Stimulated activated naive B cell treated with anti-CD40 and anti-IgM and Interleukin-4, amounts not matched to agents 10 μg/mL and 1 μg/mL and 100 μg/mL, for 72 hours (primary cell): Measurements from ENCODE around the gene ZNF423.

Experiments
- ATAC-seq, 2 donors: fragments of 150-1000 bp; cut with Tn5 transposase; replicated peaks; 2 replicates each; pipeline ENCODE4 v1.10.0; 2021; ENCODE audit warnings: moderate library complexity in 1 of 2
- DNase-seq: peaks from one replicate; pipeline ENCODE4 v3.0.0; 2021
- H3K27ac Mint-ChIP-seq: one replicate; pipeline ENCODE4 v1.8.0; 2022; ENCODE audit warnings: mild to moderate bottlenecking, mixed read lengths
- H3K27me3 Mint-ChIP-seq, 2 donors: one replicate each; pipeline ENCODE4 v1.8.0; 2022; ENCODE audit warnings: mixed read lengths in 2 of 2
- H3K36me3 Mint-ChIP-seq, 2 donors: one replicate each; pipeline ENCODE4 v1.8.0; 2022; ENCODE audit warnings: mixed read lengths in 2 of 2, mild to moderate bottlenecking in 1 of 2
- H3K4me1 Mint-ChIP-seq, 2 donors: one replicate each; pipeline ENCODE4 v1.8.0; 2022; ENCODE audit warnings: mixed read lengths in 2 of 2, mild to moderate bottlenecking in 1 of 2
- H3K4me3 Mint-ChIP-seq, 2 donors: one replicate each; pipeline ENCODE4 v1.8.0; 2022; ENCODE audit warnings: mild to moderate bottlenecking in 2 of 2, mixed read lengths in 2 of 2, moderate library complexity in 1 of 2
- H3K9me3 Mint-ChIP-seq, 2 donors: one replicate each; pipeline ENCODE4 v1.8.0; 2022; ENCODE audit warnings: mixed read lengths in 2 of 2, mild to moderate bottlenecking in 1 of 2

The ZNF423 gene

DNA sequence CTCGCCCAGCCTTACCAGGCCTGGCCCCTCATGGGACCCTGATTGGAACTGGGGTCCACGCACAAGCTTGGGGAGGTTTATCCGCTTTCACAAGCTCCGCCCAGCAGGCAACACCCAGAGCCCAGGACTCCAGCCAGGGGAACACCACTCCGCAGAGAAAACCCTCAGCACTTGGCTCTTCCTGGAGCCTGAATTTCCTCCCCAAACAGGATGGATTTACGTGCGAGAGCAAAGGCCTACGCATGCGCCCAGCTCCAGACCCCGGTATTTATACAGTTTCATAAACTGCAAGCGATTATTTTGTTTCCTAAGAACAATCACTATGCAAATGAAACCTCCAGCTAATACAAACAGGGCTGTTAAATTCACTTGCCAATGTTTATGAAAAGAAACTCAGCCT, 22.8 kb downstream of the ZNF423 start:
- Mint-ChIP-seq H3K27me3 (peaks cover 16 to 21% of the 10 kb centered on the region in 2 donors), H3K4me1 (peaks cover 21 to 36% of the 10 kb centered on the region in 2 donors), H3K36me3 (no peaks in the 10 kb centered on the region), H3K4me3 (no peak overlapping the region), H3K9me3 (no peaks in the 10 kb centered on the region), H3K27ac (no peak overlapping the region)
- ATAC-seq (no peak), DNase-seq (no peak)

GRCh38 chr16:49832177-49832576, 23.7 kb downstream of the ZNF423 start:
- H3K4me1 Mint-ChIP-seq: peaks cover 17 to 28% of the 10 kb centered on the region in 2 donors
- ATAC-seq (no peak), DNase-seq (no peak)
- no peaks in the 10 kb centered on the region for H3K9me3 Mint-ChIP-seq
- H3K27me3 Mint-ChIP-seq: peaks cover 8 to 12% of the 10 kb centered on the region in 2 donors
- H3K36me3 Mint-ChIP-seq: no peaks in the 10 kb centered on the region
- no peak overlapping the region for H3K4me3 Mint-ChIP-seq
- no peak overlapping the region for H3K27ac Mint-ChIP-seq

DNA sequence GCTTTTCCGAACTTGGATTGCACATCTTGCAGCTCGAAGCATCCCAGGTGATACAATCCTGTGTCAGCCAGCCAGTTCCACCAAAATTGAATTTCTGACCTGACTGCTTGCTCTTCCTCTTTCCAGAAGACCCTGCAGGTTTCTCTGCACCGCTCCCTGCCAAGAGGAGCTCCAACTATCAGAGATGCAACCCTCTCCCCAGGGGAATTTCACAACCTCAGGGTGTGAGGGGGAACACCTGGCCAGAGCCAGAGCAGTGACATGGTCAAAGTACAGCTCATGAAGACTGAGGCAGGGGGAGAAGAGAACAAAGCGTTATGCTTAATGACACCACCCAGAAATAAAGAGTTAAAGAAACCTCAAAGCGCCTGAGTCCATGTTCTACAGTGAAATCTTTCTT, 25.0 kb downstream of the ZNF423 start:
- Mint-ChIP-seq H3K4me1 (peaks cover 9 to 15% of the 10 kb centered on the region in 2 donors), H3K27me3 (peaks cover 3 to 5% of the 10 kb centered on the region in 2 donors), H3K36me3 (no peaks in the 10 kb centered on the region), H3K4me3 (no peak overlapping the region), H3K27ac (no peak overlapping the region), H3K9me3 (no peaks in the 10 kb centered on the region)
- DNase-seq (no peak), ATAC-seq (no peak)

DNA sequence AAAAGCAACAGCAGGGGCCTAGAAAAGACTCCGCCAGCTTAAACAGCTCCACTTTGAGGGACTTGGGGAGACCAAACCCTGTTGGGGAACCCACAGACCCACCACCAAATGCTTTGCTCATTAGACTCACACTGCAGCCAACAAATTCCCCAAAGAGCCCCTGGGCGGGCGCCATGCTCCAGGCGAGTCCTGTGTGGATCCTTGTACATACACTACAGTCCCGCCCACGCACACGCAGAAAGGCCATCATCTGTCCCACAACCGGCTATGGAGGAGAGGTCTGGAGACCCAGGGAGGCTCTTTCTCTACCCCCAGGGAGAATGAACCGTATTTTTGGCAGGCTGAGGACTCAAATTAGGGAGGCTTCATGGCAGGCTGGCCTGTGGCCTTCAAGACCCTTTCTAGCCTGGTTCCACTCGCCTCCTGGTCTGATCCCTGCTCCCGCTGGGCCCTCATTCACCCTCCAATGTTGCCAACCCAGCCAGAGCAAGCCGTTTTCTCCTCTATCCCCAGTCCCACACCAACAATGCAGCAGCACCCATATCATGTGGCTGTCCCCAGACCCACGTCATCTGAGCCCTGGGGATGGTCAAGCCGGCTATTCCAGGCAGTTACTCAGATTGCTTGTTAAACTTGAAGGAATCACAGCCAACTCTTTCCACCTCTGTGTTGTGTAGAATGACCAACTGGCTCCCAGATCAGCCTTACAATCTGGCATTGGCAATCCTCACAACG, 27.2 kb downstream of the ZNF423 start:
- Mint-ChIP-seq H3K36me3 (no peaks in the 10 kb centered on the region), H3K27me3 (peaks cover 0 to 3% of the 10 kb centered on the region in 2 donors), H3K4me1 (no peaks in the 10 kb centered on the region), H3K9me3 (no peaks in the 10 kb centered on the region), H3K4me3 (no peak overlapping the region), H3K27ac (no peak overlapping the region)
- ATAC-seq (no peak), DNase-seq (no peak)

- ATAC-seq (no peak), DNase-seq (no peak)
- no peak overlapping the region for H3K27ac Mint-ChIP-seq
- no peaks in the 10 kb centered on the region for H3K9me3 Mint-ChIP-seq
- no peaks in the 10 kb centered on the region for H3K36me3 Mint-ChIP-seq
- H3K4me3 Mint-ChIP-seq: no peak overlapping the region
- H3K4me1 Mint-ChIP-seq: no peaks in the 10 kb centered on the region
- peaks cover 0 to 3% of the 10 kb centered on the region in 2 donors for H3K27me3 Mint-ChIP-seq
These were observed 28.0 kb downstream of the ZNF423 start for GRCh38 chr16:49827805-49828438.

DNA sequence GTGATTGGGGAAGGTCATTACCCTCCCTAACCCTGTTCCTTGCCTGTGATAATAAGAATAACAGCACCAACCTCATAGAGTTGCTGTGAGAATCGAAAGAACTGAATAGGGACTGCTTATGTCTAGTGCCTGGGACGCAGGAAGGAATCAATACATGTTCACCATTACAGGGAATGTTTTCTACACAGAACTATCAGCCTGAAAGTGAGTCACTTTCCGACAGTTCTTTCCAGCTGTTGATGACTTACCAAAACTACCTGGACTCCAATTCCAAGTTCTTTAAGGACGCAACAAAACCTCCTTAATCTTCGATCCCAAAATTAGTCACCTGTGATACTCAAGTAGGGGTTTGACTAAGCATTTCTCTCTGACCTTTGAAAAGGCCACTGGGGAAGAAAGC, 29.4 kb downstream of the ZNF423 start:
- H3K36me3 Mint-ChIP-seq: no peaks in the 10 kb centered on the region
- no peaks in the 10 kb centered on the region for H3K4me1 Mint-ChIP-seq
- ATAC-seq: no peak
- no peak overlapping the region for H3K4me3 Mint-ChIP-seq
- no peak overlapping the region for H3K27ac Mint-ChIP-seq
- no peaks in the 10 kb centered on the region for H3K9me3 Mint-ChIP-seq
- peaks cover 0 to 3% of the 10 kb centered on the region in 2 donors for H3K27me3 Mint-ChIP-seq
- no peak for DNase-seq

- Mint-ChIP-seq H3K27ac (no peak overlapping the region), H3K9me3 (no peaks in the 10 kb centered on the region), H3K27me3 (peaks cover 0 to 3% of the 10 kb centered on the region in 2 donors), H3K4me3 (no peak overlapping the region), H3K4me1 (no peaks in the 10 kb centered on the region), H3K36me3 (no peaks in the 10 kb centered on the region)
- DNase-seq (no peak), ATAC-seq (no peak)
These were observed 30.9 kb downstream of the ZNF423 start for GRCh38 chr16:49825041-49825440.

DNA sequence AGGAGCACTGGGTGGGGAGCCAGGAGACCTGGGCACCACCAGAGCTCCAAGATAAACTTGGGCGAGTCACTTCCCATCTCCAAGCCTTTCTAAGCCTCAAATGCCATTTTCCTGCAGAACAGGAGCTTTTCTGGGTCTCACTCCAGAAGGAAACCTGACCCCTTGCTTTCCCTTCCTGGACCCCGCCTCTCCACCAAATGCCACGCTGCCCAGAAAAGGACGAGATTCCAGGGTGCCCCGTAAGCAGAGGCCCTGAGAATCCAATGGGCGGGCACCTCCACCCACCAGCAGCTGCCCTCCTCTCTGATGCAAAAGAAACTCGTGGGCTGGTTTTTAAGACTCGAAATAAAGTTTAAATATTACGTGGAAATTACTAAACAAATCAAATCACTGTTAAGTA, 31.3 kb downstream of the ZNF423 start:
- DNase-seq (no peak), ATAC-seq (no peak)
- Mint-ChIP-seq H3K36me3 (no peaks in the 10 kb centered on the region), H3K27ac (no peak overlapping the region), H3K27me3 (peaks cover 0 to 3% of the 10 kb centered on the region in 2 donors), H3K4me3 (no peak overlapping the region), H3K4me1 (no peaks in the 10 kb centered on the region), H3K9me3 (no peaks in the 10 kb centered on the region)

GRCh38 chr16:49822649-49823370, 33.1 kb downstream of the ZNF423 start:
- Mint-ChIP-seq H3K9me3 (no peaks in the 10 kb centered on the region), H3K27me3 (no peaks in the 10 kb centered on the region), H3K27ac (no peak overlapping the region), H3K4me3 (no peak overlapping the region), H3K36me3 (no peaks in the 10 kb centered on the region), H3K4me1 (no peaks in the 10 kb centered on the region)
- DNase-seq (no peak), ATAC-seq (no peak)

- Mint-ChIP-seq H3K27ac (no peak overlapping the region), H3K9me3 (no peaks in the 10 kb centered on the region), H3K36me3 (no peaks in the 10 kb centered on the region), H3K27me3 (no peaks in the 10 kb centered on the region), H3K4me3 (no peak overlapping the region), H3K4me1 (no peaks in the 10 kb centered on the region)
- ATAC-seq (no peak), DNase-seq (no peak)
These were observed 34.2 kb downstream of the ZNF423 start for GRCh38 chr16:49821614-49822282.

DNA sequence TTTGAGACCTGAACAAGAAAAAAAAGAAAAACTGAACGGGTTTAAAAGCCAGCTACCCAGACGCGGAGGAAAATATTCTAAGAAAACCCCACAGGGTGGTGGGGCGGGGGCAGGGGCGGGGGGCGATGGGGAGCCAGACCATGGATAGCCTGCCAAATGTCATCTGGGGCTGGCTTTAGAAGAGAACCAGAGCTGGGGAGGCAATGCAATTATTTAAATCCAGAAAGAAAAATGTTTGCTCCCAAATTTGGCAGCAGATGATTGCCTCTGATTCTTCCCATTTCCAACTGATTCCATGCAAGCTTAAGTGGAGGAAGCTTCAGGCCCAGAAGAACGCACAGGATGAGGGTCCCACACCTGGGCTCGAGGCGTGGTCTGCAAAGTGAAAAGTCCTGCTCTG, 34.8 kb downstream of the ZNF423 start:
- no peak for ATAC-seq
- Mint-ChIP-seq H3K27me3 (no peaks in the 10 kb centered on the region), H3K36me3 (no peaks in the 10 kb centered on the region), H3K4me3 (no peak overlapping the region), H3K27ac (no peak overlapping the region), H3K4me1 (no peaks in the 10 kb centered on the region), H3K9me3 (no peaks in the 10 kb centered on the region)
- DNase-seq: no peak

DNA sequence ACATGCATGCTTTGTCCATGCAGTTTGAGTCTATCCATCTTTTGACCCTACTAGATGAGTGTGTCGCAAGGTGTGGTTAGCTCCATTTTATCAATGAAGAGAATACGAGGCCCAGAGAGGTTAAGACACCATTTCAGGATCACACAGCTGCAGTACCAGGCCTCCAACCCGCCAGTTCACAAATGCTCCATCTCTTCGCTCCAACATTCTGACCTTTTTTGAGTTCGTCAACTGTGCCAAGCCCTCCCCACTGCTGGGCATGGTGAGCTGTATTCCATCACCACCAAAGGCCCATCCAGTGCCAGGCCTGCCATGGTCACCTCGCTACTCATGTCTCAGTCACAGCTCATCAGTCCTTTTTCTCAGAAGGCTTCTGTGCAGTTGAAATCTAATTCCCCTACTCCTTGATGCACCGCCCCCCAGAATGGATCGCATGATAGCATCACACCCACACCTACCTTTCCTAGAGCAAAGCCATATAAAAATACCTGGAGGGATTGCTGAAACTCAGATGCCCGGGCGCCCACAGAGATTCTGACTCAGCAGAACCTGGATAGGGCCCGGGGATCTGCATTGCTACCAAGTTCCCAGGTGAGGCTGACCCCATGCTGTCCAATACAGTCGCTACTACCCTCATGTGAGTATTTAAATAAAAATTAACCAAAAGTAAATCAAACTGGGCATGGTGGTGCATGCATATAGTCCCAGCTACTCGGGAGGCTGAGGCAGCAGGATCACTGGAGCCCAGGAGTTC, 38.0 kb downstream of the ZNF423 start:
- DNase-seq (no peak), ATAC-seq (no peak)
- H3K4me1 Mint-ChIP-seq: no peaks in the 10 kb centered on the region
- no peaks in the 10 kb centered on the region for H3K36me3 Mint-ChIP-seq
- no peaks in the 10 kb centered on the region for H3K9me3 Mint-ChIP-seq
- H3K4me3 Mint-ChIP-seq: no peak overlapping the region
- no peaks in the 10 kb centered on the region for H3K27me3 Mint-ChIP-seq
- no peak overlapping the region for H3K27ac Mint-ChIP-seq

DNA sequence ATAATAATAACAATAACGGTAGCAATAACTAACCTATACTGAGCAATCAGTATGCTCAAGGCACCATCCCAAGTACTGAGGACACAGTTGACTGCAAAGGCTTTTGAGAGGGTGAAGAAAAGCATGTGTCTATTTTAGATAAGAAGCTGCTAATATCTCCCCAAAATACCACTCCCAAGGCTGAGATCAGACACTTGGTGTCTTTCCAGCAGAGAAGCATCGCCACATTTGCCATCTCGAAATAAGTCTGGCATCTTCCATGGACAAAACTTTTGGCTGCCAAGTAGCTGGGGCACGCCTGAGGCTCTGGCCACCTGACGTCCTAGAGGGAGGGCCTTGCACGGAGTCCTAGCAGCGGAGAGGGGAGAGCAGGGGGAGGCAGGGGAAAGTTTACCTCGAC, 39.0 kb downstream of the ZNF423 start:
- Mint-ChIP-seq H3K4me1 (no peaks in the 10 kb centered on the region), H3K9me3 (no peaks in the 10 kb centered on the region), H3K27ac (no peak overlapping the region), H3K27me3 (no peaks in the 10 kb centered on the region), H3K4me3 (no peak overlapping the region), H3K36me3 (no peaks in the 10 kb centered on the region)
- no peak for ATAC-seq
- DNase-seq: no peak
